Fibroblast of peridontal ligament (primary cell): Measurements from ENCODE around the gene CHIC2.
A peak's percentile ranks its signal among the peaks of the same experiment; 100 is the strongest.

Experiments used
- DNase-seq: peaks from one replicate; pipeline ENCODE4 v3.0.0-alpha.2; 2010; ENCODE audit errors: extremely low read depth

The CHIC2 gene

DNA sequence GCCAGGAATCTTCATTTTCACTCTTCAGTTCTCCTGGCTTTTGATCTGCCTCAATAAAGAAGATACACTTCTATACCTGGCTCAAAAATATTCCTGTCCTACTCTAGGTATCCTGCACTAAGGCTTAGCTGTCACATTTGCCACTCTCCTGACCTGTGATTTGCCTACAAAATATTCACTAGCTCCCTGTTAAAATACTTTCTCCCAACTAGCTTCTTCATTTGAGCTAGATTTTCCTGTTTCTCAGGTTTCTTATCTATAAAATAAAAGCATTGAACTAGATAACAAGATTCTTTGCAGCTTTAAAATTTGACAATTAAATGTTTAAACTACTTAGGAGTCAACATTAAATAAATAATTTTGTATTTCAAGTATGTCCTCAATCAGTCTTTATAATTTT lies 53.2 kb downstream of the CHIC2 start:
- DNase-seq: no peak

DNA sequence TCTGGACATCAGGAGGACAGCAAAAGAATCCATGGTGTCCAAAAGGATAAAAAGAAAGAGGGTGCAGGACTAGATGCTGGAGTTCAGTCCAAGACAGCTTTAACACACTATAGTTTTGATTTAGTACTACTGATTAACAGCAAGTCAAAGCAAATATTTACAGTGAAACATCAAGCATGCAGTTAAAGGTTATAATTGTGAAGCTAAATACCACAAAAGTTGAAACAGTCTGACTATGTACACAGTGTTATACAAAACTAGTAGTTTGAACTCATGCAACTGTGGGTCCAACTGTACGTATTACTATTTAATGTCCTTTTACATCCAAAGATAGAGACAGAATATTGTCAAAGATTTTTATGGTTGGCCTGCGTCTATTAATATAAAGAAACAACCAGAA lies 57.6 kb downstream of the CHIC2 start:
- no peak for DNase-seq

DNA sequence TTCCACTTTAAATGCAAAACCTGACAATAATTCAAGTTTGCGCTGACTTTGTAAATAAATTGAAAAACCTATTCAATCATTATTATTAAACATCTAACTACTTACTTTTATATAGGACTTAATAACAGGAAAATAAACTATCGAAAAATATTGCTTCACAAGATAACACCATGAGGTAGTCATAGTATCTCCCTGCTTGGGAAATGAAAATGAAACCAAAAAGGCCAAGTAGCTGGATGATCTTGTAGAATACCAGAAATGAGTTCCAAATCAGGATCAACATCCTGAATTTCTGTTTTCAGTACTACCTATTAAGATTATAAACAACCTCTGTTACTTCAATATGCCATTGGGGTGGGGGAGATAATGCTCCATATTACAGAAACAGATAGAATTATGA lies 58.9 kb downstream of the CHIC2 start:
- DNase-seq: peak; percentile 64

DNA sequence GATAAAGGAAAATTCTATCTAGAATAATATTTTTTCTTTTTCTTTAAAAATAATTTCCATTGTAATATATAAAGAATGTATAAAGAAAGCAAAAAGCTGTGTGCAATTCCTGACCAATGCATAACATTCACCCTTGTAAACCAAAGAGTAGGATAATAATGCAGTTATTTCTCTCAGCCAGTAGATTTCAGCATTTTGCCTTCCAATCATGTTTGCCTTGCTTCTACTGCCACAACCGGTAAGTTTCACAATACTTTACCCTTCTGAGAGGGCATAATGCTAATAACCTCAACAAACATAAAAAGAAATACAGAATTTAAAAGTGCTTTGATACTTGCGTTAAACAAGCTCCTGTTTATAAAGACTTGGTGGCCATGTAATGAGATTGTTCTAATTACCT lies 59.9 kb downstream of the CHIC2 start:
- peak; percentile 43 for DNase-seq

DNA sequence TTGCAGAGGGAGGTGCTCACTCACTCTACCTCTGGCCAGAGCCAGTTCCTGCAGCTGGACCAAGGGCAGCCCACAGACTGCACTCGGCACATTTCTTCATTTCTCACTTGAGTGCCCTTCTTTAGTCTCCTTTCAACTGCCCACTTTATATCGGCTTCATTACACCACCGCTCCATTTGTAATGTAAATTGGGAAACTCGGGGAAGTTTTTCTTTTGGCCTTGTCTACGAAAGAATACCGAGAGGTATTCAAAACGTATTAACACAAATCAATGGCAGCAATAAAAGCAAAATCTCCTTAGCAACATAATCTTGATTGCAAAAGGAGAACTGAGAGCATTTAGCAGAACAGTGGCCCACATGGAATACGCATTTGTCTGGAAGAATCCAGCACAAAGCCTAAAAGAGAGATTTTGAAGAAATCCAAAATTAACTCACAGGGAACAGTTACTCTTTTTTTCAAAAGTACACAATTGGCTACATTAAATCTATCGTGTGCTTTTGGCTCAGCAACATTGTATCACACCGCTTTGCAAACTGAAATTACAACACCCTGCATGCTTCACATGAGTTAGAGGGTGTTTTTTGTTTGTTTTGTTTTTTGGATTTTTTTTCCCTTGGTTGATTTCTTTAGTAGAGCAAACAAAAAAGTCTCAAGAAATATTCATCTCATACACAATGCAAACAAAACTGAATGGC lies 62.6 kb downstream of the CHIC2 start:
- no peak for DNase-seq

DNA sequence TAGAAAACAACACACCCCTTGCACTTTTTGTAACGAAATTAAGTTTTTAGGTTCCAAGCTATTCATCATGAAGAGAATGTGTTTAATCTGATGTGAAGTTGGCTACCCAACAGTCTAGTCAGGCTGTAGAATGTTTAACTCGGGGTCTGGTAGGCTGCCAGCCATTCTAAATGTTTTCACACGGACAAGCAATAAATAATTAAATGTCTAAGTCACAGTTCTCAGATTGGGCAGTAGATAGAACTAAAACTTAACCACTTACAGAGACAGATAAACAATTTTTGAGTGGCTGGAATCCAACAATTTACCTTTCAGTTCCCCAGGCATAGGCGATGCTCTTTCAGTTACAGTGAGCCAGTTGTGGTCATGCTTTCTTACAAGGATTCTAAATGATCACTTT lies 66.5 kb downstream of the CHIC2 start:
- no peak for DNase-seq

DNA sequence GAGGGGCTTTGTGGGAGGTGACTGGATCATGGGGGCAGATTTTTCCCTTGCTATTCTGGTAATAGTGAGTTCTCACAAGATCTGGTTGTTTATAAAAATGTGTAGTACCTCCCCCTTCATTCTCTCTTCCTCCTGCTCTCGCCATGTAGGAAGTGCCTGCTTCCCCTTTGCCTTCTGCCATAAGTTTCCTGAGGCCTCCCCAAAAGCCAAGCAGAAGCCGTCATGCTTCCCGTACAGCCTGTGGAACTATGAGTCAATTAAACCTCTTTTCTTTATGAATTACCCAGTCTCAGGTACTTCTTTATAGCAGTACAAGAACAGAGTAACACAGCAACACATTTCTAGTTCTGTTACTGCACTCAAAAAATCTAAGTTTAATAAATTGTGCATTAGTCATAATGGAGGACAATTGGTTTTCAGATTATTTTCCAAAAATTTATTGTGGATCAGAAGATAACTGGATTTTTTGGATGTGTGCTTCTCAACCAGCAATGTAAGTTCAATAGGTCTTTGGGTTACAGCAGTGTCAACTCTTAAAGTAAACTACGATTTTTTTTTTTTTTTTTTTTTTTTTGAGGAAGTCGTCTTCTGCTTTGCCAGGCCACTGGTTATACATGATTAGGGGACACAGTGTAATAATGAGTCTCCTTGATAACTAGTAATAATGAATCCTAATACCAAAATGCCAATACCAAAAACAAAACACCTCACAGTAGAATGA lies 69.9 kb downstream of the CHIC2 start:
- DNase-seq: no peak

DNA sequence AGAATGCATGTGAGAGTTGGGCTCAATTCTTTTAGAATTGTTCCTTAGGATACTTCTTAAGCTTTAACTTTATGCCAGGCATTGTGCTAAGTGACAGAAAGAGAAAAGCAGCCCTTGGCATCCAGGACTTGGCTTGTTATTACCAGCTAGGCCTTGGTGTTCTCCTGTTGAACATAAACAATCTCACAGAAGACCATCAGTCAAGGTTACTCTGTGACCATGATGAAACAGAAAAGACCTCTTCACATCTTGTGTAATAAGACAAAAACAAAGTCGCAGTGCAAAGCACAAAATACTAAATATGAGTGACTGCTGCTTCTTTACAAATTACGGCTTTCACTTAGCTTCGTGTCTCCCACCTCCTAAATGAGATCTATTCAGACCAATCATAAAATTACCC lies 71.6 kb downstream of the CHIC2 start:
- no peak for DNase-seq

DNA sequence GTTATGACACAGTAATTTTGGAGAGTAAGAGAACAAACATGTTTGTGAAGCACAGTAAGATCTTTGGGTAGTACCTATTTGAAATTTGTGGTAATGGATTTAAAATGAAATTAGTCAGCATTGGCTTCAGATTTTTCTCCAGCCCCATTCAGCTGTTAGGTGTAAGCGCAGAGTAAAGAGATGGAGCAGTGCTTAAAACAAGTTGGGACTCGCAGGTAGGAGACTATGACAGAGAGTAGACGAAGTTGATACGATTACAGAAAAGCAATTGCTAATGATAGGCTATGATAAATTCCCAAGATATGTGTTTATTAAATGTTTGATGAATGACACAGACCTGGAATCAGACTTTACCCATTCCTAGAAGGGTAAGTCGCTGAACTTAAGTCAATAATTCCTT lies 72.6 kb downstream of the CHIC2 start:
- no peak for DNase-seq

DNA sequence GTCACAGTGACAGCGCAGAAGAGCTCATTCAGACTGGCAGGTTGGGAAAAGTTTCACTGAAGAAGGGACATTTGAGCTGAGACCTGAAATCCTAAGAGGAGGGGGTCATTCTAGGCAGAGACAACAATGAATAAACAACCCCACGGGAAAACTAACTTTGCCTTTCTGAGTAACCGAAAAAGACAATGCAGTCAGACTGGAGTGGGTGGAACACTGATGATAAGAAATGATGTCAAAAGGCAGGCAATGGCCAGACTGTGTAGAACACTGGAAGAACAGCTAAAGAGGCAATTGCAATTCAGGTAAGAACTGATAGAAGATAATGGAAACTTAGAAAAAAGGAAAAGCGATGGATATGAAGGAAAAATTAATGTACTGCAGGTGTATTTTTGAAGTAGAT lies 73.8 kb downstream of the CHIC2 start:
- DNase-seq: no peak

DNA sequence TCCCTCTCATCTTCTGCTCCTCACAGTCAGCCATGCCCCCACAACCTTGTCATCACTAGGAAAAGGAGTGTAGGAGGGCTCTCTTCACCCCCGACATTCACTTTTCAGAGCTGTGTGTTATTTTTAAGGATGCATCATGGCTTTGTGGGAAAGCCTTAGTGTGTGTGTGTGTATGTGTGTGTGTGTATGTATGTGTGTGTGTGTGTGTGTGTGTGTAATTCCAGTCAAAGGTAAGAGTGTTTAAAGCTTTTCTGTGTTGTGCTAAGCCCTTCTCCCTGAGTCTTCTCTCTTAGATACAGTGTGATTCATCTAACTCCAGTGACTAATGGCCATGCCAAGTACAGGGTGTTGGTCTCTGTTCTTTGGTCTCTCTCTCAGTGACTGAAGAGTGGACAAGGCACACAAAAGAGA lies 76.6 kb downstream of the CHIC2 start:
- peak; percentile 60 for DNase-seq

DNA sequence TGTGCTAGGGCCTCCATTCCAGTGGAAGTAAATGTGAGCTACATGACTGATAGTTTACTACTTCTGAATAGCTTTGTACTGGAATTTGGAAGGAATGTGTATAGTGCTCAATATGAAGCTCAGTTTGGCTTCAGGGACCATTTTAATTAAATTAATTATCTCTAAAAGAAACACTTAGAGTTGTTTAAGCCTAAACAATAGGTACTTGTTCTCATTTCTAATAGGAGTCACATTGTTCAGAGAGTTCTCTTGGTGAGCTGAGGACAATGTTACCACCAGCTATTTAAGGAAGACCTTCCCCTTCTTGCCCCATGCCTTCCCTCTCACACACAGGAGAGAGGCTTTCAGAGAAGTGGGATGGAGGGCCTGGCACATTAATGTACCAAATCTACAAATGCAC lies 78.3 kb downstream of the CHIC2 start:
- DNase-seq: no peak

DNA sequence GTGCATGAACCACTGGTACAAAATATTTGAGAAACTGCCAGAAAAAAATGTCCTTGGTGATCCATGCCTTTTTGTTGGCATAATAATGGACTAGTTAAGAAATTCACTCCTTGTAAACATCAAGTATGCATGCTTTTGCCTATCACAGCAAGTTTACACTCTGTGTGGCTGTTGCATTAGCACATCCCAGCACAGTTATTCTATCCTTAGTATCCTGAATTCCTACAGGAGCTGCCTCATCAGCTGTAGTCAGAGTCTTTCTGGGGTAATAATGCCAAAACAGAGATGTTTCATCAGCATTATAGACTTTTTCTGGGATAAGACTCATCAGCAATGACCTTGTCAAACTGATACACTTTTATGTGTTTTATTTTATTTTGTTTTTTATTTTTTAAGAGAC lies 82.8 kb downstream of the CHIC2 start:
- peak; percentile 58 for DNase-seq

DNA sequence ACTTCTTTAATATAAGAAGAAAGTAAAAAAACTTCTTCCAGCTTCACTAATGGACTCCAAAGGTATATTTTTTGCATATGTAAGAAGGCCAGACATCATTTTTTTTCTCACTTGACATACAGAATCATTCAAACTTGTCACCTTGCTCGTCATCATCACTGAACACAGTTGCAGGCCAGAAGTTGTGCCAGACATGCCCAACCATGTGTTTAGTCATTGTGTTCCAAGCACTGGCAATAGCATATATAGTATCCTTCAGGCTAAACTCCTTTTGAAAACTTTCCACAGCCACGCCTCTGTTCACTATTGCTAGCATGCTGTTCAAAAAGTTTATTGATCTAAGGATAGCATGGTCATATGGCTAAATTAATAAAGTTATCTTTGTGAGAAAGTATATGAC lies 83.3 kb downstream of the CHIC2 start:
- no peak for DNase-seq

DNA sequence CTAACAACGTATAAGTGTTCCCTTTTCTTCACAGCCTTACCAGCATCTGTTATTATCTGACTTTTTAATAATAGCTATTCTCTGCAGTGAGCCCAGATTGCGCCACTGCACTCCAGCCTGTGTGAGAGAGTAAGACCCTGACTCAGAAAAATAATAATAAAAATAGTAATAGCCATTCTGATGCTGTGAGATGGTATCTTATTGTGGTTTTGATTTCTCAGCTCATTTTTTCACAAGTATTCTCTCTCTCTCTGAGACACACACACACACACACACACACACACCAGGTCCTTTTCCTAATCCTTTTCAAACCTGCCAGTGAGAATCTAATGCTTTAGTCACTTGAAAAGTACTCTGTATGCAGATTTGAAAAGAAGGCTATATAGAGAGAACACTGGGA lies 89.8 kb downstream of the CHIC2 start:
- DNase-seq: no peak

DNA sequence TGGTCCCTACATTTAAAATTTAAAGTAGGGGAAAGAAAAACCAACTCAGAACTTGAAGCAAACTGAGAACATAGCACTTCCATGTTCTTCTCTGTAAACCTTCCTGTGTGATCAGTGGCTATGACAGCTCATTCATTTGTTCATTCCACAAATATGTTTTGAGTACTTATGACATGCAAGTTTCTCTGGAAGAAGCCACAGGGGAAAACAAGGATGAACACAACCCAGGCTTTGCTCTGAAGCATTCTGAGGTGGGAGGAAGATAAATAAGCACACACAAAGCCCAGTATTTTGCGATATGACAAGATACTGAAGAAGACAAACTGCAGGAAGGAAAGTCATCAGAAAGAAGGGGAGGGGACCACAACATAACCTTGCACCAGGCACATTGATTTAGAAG lies 96.4 kb downstream of the CHIC2 start:
- DNase-seq: peak; percentile 42

DNA sequence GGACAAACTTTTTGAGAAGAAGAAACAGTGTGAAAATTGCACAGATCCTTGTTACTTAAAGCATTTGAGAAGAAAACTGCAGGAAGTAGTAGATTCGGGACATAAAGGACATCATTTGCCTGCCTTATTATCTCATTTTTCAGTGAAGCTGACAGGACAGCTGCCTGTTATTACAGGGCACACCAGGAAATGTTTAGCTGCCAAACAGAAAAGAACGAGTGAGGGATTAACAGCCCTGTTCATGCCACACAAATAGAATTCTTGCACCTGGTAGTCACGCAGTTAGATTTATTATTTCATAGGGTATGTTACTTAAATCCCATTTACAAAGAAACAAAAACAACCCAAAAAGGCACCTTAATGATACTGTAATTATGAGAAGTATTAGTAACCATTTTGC lies 100.6 kb downstream of the CHIC2 start:
- no peak for DNase-seq

DNA sequence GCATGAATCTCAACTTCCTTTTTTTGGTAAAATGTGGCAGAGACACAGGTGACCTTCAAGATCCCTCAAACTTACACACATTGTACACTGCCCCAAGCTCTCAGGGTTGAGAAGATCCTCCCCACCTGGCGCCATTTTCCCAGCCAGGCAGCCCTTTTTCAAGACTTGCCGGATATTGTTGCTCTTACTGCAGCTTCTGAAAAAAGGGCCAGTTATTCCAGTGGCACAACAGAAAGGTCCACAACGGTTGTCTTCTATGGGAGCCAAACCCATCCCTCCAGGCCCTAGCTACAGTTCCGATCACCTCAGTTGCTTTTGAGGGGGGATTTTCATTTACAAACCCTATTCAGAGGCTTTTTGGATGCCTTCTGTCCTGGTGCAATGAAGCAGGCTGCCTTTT lies 101.1 kb downstream of the CHIC2 start:
- DNase-seq: no peak

DNA sequence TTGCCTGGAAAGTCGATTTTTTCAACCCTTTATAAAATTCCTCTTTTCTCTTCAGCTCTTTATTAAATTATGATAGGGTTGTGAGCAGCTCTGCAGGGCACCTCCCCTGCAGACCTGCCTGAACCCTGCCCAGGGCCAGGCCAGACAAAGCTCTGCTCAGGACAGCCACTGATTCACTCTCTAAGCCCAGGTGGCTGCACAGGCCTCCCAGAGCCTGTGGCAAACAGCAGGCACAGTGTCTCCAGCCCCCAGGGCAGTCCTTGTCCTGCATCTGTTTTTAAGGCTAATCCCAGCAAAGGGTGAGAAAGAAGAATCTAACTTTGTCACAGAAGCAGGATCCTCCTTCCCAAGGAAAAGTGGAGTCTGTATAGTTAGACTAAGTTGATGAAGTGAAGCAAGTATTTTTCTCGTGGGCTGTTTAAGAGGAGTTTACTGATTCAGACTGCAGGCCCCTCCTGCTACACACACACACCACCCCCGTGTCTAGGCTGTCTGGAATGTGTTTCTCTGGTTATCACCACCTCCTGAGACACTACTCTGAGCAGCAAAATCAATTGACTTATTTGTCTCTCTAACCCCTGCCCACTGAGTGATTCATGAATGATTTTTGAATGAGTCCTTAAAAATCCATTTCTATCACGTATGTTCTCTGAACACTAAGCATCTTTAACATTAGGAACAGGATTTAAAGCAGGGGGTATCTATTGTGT lies 101.7 kb downstream of the CHIC2 start:
- DNase-seq: peak; percentile 60

DNA sequence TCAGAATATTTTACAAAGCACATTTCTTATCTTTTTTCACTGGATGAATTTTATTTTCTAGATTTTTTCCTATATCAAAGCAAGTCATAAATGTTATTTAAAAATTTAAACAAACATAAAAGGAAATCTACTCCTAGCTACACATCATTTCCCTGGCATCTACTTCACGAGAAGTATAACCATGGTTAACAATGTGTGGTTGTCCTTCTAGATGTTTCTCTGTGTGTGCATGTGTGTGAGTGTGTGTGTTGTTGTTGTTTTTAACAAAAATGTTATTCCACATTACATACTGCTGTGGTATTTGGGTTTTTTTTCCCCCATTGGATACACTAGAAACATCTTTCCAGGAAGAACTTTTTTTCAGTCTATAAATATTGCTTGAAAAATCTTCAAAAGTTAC lies 103.1 kb downstream of the CHIC2 start:
- no peak for DNase-seq

DNA sequence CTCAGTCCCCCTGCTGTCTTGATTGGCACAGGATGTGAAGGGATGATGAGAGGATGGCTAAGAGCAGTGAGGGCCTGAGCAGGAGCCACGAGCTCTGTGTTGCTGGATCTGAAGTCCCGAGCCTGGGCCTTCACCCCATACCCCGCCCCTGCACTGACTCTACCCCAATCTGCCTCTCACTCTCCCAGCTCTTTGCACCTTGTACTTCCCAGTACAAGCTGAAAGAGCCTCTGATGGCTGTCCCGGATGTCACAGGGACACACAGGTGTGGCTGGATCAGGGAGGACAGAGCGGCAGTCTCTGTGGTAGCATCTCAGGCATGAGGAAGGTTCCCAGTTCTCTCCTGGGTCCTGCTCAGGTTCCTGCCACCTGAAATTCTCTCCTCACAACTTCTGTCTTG lies 103.6 kb downstream of the CHIC2 start:
- DNase-seq: no peak
